Ramos (cell line): ENCODE data around the gene HS3ST3A1.
"Not testable (repeated sequence)": the region's sequence is repeated elsewhere in the genome, so short reads cannot be mapped to it uniquely, and the experiment has no call there.

Source experiments
- in situ Hi-C: fragments of 300-500 bp; cut with MboI; formaldehyde crosslinking; loops from one replicate; pipeline ENCODE4 v1.14.3; 2022; ENCODE audit warnings: low sequenced_read_pairs; ENCODE audit not compliant: unreplicated experiment

Gene HS3ST3A1

GRCh38 chr17:13581925-13582324 lies 19.8 kb downstream of the HS3ST3A1 start:
- in situ Hi-C loops: loop anchor here (25.0 kb wide), 1 partner anchor 730 kb away; the partner anchor contains the start of gene HS3ST3B1

GRCh38 chr17:13580790-13581189 lies 20.9 kb downstream of the HS3ST3A1 start:
- in situ Hi-C loops: loop anchor here (25.0 kb wide), 1 partner anchor 732 kb away; the partner anchor contains the start of gene HS3ST3B1

- in situ Hi-C loops: loop anchor here (25.0 kb wide), 1 partner anchor 735 kb away; the partner anchor contains the start of gene HS3ST3B1
These were observed 24.8 kb downstream of the HS3ST3A1 start for GRCh38 chr17:13576661-13577526.

- in situ Hi-C loops: loop anchor here (25.0 kb wide), 1 partner anchor 736 kb away; the partner anchor contains the start of gene HS3ST3B1
These were observed 25.8 kb downstream of the HS3ST3A1 start for GRCh38 chr17:13575922-13576419.

- in situ Hi-C loops: loop anchor here (25.0 kb wide), 1 partner anchor 737 kb away; the partner anchor contains the start of gene HS3ST3B1
These were observed 26.3 kb downstream of the HS3ST3A1 start for GRCh38 chr17:13575466-13575865.

GRCh38 chr17:13572581-13572980 lies 29.1 kb downstream of the HS3ST3A1 start:
- in situ Hi-C loops: no loop called here

- in situ Hi-C loops: no loop called here
These were observed 32.2 kb downstream of the HS3ST3A1 start for GRCh38 chr17:13569398-13570123.

- in situ Hi-C loops: no loop called here
These were observed 32.9 kb downstream of the HS3ST3A1 start for GRCh38 chr17:13568582-13569397.

GRCh38 chr17:13563866-13564265 lies 37.9 kb downstream of the HS3ST3A1 start:
- in situ Hi-C loops: no loop called here

GRCh38 chr17:13562271-13562800 lies 39.4 kb downstream of the HS3ST3A1 start:
- in situ Hi-C loops: no loop called here

GRCh38 chr17:13561606-13562270 lies 40.0 kb downstream of the HS3ST3A1 start:
- in situ Hi-C loops: no loop called here

GRCh38 chr17:13560935-13561334 lies 40.8 kb downstream of the HS3ST3A1 start:
- in situ Hi-C loops: no loop called here

GRCh38 chr17:13558588-13558987 lies 43.1 kb downstream of the HS3ST3A1 start:
- in situ Hi-C loops: no loop called here

GRCh38 chr17:13557077-13557476 lies 44.7 kb downstream of the HS3ST3A1 start:
- in situ Hi-C loops: no loop called here

GRCh38 chr17:13554231-13554630 lies 47.5 kb downstream of the HS3ST3A1 start:
- in situ Hi-C loops: no loop called here

- in situ Hi-C loops: no loop called here
These were observed 51.4 kb downstream of the HS3ST3A1 start for GRCh38 chr17:13550291-13550690.

- in situ Hi-C loops: not testable (repeated sequence)
These were observed 53.2 kb downstream of the HS3ST3A1 start for GRCh38 chr17:13548576-13548975.

GRCh38 chr17:13546851-13547250 lies 54.9 kb downstream of the HS3ST3A1 start:
- in situ Hi-C loops: no loop called here

- in situ Hi-C loops: no loop called here
These were observed 55.8 kb downstream of the HS3ST3A1 start for GRCh38 chr17:13545941-13546340.
